ENCODE results near the gene RAB12.
A peak's percentile ranks its signal among the peaks of the same experiment; 100 is the strongest.
"Not testable (repeated sequence)": the region's sequence is repeated elsewhere in the genome, so short reads cannot be mapped to it uniquely, and the experiment has no call there.

Gene RAB12

DNA sequence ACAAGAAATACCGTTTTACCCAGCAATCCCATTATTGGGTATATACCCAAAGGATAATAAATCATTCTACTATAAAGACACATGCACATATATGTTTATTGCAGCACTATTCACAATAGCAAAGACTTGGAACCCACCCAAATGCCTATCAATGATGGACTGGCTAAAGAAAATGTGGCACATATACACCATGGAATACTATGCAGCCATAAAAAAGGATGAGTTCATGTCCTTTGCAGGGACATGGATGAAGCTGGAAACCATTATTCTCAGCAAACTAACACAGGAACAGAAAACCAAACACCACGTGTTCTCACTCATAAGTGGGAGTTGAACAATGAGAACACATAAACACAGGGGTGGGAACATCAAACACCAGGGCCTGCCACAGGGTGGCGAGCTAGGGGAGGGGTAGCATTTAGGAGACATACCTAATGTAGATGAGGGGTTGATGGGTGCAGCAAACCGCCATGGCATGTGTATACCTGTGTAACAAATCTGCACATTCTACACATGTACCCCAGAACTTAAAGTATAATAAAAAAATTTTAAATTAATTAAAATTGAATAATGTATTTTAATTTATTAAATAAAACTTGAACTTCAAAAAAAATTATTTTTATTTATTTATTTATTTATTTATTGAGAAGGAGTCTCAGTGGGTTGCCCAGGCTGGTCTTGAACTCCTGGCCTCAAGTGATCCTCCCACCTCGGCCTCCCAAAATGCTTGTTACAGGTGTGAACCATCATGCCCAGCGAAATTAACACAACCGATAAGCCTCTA is 42.4 kb downstream of the RAB12 start:
- not testable (repeated sequence) for DNase-seq

GRCh38 chr18:8654503-8655451 is 45.5 kb downstream of the RAB12 start:
- peak; percentile 57 for DNase-seq

GRCh38 chr18:8656232-8656631 is 47.0 kb downstream of the RAB12 start:
- no peak for DNase-seq

GRCh38 chr18:8657050-8657820 is 48.0 kb downstream of the RAB12 start:
- DNase-seq: no peak

DNA sequence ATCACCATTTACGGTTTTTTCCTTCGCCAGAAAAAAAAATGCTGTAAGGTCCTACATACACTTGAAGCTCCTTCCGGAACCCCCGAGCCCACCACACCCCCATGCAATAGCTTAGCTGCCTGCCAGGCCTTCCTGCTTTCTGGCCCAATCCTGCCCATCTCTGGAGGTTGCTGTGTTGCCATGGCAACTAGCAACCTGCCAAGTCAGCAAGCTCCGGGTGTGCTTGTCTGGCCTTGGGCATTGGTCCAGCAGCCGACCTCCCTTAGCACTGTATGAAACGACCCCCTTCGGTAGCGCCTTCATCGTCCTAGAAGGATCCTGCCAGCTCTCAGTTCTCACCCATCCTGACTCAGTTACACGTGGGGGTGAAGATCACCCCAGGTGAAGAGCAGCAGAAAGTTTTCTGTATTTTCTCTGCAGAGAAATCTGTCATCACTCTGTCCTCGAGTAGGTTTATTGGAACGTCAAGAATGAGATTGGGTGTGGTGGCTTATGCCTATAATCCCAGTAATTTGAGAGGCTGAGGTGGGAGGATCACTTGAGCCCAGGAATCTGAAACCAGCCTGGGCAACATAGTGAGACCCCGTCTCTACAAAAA is 48.7 kb downstream of the RAB12 start:
- DNase-seq: no peak

GRCh38 chr18:8658858-8659485 is 49.7 kb downstream of the RAB12 start:
- DNase-seq: no peak

DNA sequence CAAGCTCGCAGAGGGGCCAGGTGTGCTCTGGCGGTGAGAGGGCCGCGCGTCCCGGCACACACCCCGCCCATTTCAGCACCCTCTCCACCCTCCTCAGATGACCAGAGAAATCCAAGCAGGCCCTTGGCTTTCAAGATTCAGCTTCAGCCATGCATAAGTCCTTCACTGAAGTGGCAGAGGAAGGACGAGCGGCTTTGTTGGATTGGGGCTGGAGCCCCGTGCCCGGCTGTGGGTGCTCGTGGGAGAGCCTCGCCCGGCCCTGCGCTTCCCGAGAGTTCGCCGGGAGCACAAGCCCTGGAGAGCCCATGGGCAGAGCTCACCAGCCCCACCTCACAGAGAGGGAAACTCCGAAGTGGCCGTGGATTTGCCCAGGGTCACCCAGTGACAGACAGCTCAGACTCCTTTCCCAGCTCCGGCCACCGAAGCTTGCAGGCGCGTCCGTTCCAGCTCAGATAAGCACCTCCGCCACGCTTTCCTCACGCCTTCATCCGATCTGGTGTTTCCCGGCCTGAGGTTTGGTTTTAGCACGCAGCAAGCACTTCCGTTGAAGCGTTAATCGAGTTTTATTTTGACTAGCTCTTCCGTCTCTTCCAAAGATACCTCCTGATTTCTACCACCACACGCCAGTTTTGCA is 50.5 kb downstream of the RAB12 start:
- no peak for DNase-seq

DNA sequence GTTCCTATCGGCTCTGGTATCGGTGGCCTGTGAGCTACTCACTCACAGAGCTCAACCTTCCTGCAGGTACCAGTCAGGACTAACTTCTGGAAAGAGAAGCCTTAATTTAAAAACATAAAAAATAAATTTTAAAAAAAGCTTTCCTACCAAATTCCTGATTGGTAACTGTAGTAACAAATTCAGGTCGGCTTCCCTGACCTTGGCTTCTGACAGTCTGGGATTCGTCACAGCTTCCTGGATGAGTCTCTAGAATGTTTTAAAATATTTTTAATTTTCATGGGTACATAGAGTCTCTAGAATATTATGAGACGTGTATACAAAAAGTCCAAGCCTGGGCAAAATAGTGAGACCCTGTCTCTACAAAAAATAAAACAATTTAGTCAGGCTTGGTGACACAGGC is 51.1 kb downstream of the RAB12 start:
- no peak for DNase-seq

GRCh38 chr18:8661754-8662559 is 52.7 kb downstream of the RAB12 start:
- DNase-seq: peak; percentile 6

DNA sequence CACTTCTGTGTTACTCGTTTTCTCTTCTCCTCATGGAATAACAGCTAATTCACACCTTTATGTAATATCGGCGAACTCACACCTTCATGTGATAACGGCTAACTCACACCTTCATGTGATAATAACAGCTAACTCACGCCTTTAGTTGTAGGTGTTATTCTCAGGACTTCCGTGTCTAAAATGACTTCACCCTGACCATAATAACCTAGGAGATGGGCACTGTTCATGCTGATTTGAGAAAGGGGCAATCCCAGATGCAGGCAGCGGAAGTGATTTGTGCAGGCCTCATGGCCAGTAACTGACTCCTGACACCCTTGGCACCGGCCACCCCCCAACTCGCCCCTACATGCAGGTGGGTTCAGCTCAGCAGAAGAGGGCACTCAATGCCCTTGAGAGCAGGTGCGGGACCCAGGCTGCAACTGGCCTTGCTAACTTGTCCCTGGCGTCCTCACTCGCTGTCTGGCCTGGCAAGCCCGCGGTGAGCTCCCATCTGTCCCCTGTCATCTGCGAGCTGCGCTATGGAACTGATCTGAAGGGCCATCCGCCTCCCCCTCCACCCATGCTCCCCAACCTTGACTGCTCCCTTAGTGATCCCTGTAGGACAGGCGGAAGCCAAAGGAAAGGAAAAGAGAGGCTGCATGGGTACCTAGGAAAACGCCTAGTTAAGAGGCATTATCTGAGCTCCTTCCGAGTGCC is 53.5 kb downstream of the RAB12 start:
- no peak for DNase-seq

GRCh38 chr18:8667846-8668245 is 58.6 kb downstream of the RAB12 start:
- no peak for DNase-seq

DNA sequence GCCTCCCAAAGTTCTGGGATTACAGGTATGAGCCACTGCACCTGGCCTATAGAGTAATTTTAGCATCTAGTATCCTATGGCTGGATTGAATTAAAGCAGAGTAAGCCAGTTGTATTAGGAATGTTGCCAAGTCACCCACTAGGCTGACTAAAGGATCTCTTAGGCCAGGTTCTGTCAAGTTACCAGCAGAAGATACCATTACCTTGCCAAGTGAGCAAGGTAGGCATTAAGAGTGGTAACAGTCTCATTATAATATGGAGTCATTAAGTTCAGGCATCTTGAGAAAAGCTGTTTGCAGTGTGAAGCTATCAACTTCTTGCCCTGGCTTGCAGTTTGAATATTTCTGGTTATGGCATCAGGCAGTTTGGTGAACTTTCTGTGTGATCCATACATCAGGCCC is 59.1 kb downstream of the RAB12 start:
- DNase-seq: no peak

DNA sequence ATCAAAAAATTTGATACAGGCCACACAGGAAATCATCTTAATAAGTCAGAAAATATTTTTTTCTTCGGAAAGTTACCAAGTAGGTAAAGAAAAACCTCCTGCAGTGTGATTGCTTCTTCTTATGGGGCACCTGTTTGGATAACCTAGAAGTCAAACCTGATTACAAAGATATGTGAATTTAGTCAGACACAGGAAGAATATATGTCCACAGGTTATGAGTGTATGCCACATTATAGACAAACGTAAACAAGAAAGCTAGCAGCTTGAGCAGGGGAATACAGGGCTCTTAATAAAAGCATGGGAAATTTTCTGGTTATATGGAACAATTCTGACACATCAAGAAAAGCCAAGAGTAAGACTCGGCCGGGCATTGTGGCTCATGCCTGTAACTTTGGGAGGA is 60.3 kb downstream of the RAB12 start:
- no peak for DNase-seq

DNA sequence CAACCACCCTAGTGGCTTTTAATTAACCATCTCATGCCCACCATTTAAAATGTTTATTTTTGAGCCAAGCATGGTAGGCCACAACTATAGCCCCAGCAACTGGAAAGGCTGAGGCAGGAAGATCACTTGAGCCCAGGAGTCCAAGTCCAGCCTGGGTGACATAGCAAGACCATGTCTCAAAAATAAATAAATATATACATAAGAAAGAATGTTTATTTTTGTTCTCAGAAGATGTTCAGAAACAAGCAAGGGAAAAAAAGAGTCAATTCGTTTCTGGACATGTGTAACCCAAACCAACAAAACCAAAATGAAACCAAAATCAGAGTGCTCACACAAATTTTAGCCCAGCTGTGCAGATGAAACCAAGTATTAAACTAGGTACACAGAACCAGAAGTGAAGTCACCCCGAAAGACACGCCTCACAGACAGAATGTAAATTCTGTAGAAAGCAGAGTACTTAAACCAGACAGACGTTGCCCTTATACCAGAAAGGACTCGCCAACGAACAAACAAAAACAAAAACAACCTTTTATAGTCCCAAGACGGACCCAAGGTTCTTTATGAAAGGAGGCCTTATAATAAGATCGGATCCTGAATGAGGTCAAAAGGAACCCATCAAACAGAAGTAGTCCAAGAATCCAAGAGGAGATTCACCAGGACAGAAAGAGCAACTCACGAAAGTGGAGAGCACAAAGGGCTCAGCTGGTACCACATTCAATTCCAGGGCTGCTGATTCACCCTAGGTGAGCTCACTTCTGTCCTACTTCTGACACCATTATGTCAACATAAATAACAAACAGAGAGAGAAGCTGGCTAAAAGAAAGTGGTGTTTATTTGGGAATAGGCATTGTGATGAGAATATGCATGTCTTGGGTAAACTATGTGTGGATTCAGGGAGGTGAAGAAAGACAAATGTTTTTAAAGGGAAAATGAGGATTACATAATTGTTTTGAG is 64.3 kb downstream of the RAB12 start:
- no peak for DNase-seq

- no peak for DNase-seq
These were observed 65.8 kb downstream of the RAB12 start for GRCh38 chr18:8675057-8675456.

GRCh38 chr18:8681196-8681595 is 72.0 kb downstream of the RAB12 start:
- no peak for DNase-seq

- no peak for DNase-seq
These were observed 75.3 kb downstream of the RAB12 start for GRCh38 chr18:8684577-8684976.

- no peak for DNase-seq
These were observed 76.1 kb downstream of the RAB12 start for GRCh38 chr18:8685141-8685913.

Data from kidney glomerular epithelial cell (primary cell).